MM.1S (cell line): Measurements from ENCODE around the gene C22orf42.

Experiments
- DNase-seq: peaks from one replicate; pipeline ENCODE4 v3.0.0-alpha.2; 2015
- H2AFZ ChIP-seq: fragments of 300-600 bp; sonication (generic); 2 replicates; pipeline ENCODE4 v1.6.0; 2016; ENCODE audit warnings: antibody characterized with exemption, low read length
- H3F3A ChIP-seq: fragments of 300-600 bp; sonication (generic); 2 replicates; pipeline ENCODE4 v1.6.1; 2016; ENCODE audit warnings: mild to moderate bottlenecking, antibody characterized with exemption, low read length, moderate library complexity, mixed read lengths; ENCODE audit not compliant: insufficient read depth
- H3K27ac ChIP-seq: fragments of 300-600 bp; sonication (generic); 2 replicates; pipeline ENCODE4 v1.5.1; 2016; ENCODE audit warnings: mild to moderate bottlenecking, low read length
- H3K27me3 ChIP-seq: fragments of 300-600 bp; sonication (generic); replicated peaks from 2 replicates; pipeline ENCODE4 v1.6.0; 2016; ENCODE audit warnings: low read length; ENCODE audit not compliant: insufficient read depth
- H3K36me3 ChIP-seq: fragments of 300-600 bp; sonication (generic); replicated peaks from 2 replicates; pipeline ENCODE4 v1.6.1; 2016; ENCODE audit warnings: mild to moderate bottlenecking, low read length, mixed read lengths; ENCODE audit not compliant: insufficient read depth
- H3K4me1 ChIP-seq: fragments of 300-600 bp; sonication (generic); 2 replicates; pipeline ENCODE4 v1.6.1; 2016; ENCODE audit warnings: low read length, mixed read lengths
- H3K4me2 ChIP-seq: fragments of 300-600 bp; sonication (generic); 2 replicates; pipeline ENCODE4 v1.6.0; 2016; ENCODE audit warnings: low read depth, low read length
- H3K4me3 ChIP-seq: fragments of 300-600 bp; sonication (generic); 2 replicates; pipeline ENCODE4 v1.5.1; 2016; ENCODE audit warnings: low read length, mixed read lengths
- H3K79me2 ChIP-seq: fragments of 300-600 bp; sonication (generic); 2 replicates; pipeline ENCODE4 v1.6.1; 2016; ENCODE audit warnings: mixed run types, low read length, mixed read lengths
- H3K9ac ChIP-seq: fragments of 300-600 bp; sonication (generic); 2 replicates; pipeline ENCODE4 v1.6.1; 2016; ENCODE audit warnings: low read length, mixed read lengths
- H3K9me2 ChIP-seq: fragments of 300-600 bp; sonication (generic); replicated peaks from 2 replicates; pipeline ENCODE4 v1.6.1; 2016; ENCODE audit warnings: mild to moderate bottlenecking, low read length, mixed read lengths; ENCODE audit not compliant: insufficient read depth
- H3K9me3 ChIP-seq: fragments of 300-600 bp; sonication (generic); replicated peaks from 2 replicates; pipeline ENCODE4 v1.6.1; 2016; ENCODE audit warnings: mild to moderate bottlenecking, low read length, mixed read lengths; ENCODE audit not compliant: insufficient read depth
- H4K20me1 ChIP-seq: fragments of 300-600 bp; sonication (generic); 2 replicates; pipeline ENCODE4 v1.6.1; 2016; ENCODE audit warnings: mild to moderate bottlenecking, low read length, moderate library complexity, mixed read lengths; ENCODE audit not compliant: insufficient read depth
- CTCF ChIP-seq: fragments of 300-600 bp; sonication (generic); IDR thresholded peaks from 2 replicates; pipeline ENCODE4 v1.5.1; 2016; ENCODE audit warnings: antibody characterized with exemption, low read length, mixed read lengths
- EZH2 ChIP-seq: fragments of 300-600 bp; sonication (generic); optimal IDR thresholded peaks from 2 replicates; pipeline ENCODE3; 2017; ENCODE audit warnings: low read depth, mild to moderate bottlenecking, antibody characterized with exemption, low read length, mixed read lengths
- EZH2phosphoT487 ChIP-seq: fragments of 300-600 bp; sonication (generic); IDR thresholded peaks from 2 replicates; pipeline ENCODE4 v1.6.1; 2018; ENCODE audit warnings: antibody characterized with exemption, low read length

C22orf42 gene

GRCh38 chr22:32132126-32132525, 27.0 kb downstream of the C22orf42 start:
- no peak for DNase-seq
- H3K9me2 ChIP-seq, result no peaks in the 10 kb centered on the region
- no peaks in the 10 kb centered on the region for H3K79me2 ChIP-seq
- H3K4me2 ChIP-seq, result no peak overlapping the region
- no peak overlapping the region for H3K9ac ChIP-seq
- no peak overlapping the region for H2AFZ ChIP-seq
- H3K36me3 ChIP-seq, result no peaks in the 10 kb centered on the region
- no peaks in the 10 kb centered on the region for H4K20me1 ChIP-seq
- TF ChIP-seq CTCF (no peak), EZH2 (no peak), EZH2phosphoT487 (no peak)
- H3K9me3 ChIP-seq, result no peaks in the 10 kb centered on the region
- no peak overlapping the region for H3K4me3 ChIP-seq
- H3K27ac ChIP-seq, result no peak overlapping the region
- no peaks in the 10 kb centered on the region for H3K27me3 ChIP-seq
- H3F3A ChIP-seq, result no peaks in the 10 kb centered on the region
- no peaks in the 10 kb centered on the region for H3K4me1 ChIP-seq

GRCh38 chr22:32130464-32130863, 28.6 kb downstream of the C22orf42 start:
- no peak for DNase-seq
- Histone ChIP-seq H3K9me3 (no peaks in the 10 kb centered on the region), H3K36me3 (no peaks in the 10 kb centered on the region), H4K20me1 (no peaks in the 10 kb centered on the region), H3K79me2 (no peaks in the 10 kb centered on the region), H3K4me3 (no peak overlapping the region), H3K4me1 (no peaks in the 10 kb centered on the region), H3K27me3 (no peaks in the 10 kb centered on the region), H2AFZ (no peak overlapping the region), H3K9me2 (no peaks in the 10 kb centered on the region), H3K9ac (no peak overlapping the region), H3K4me2 (no peak overlapping the region), H3K27ac (no peak overlapping the region), H3F3A (no peaks in the 10 kb centered on the region)
- TF ChIP-seq EZH2phosphoT487 (no peak), EZH2 (no peak), CTCF (no peak)

- no peak for TF ChIP-seq EZH2
- no peak for TF ChIP-seq CTCF
- TF ChIP-seq EZH2phosphoT487, result no peak
- no peak overlapping the region for H2AFZ ChIP-seq
- DNase-seq, result no peak
These were observed 31.2 kb downstream of the C22orf42 start for GRCh38 chr22:32127904-32128303.

More at GRCh38 chr22:32127904-32128303, 31.2 kb downstream of the C22orf42 start:
- Histone ChIP-seq H3K9me2 (no peaks in the 10 kb centered on the region), H3K4me1 (no peaks in the 10 kb centered on the region), H3K27ac (no peak overlapping the region), H3K79me2 (no peaks in the 10 kb centered on the region), H3K9ac (no peak overlapping the region), H4K20me1 (no peaks in the 10 kb centered on the region), H3K9me3 (no peaks in the 10 kb centered on the region), H3K4me2 (no peak overlapping the region), H3K4me3 (no peak overlapping the region), H3K27me3 (no peaks in the 10 kb centered on the region), H3F3A (no peaks in the 10 kb centered on the region), H3K36me3 (no peaks in the 10 kb centered on the region)
